Hepatocyte (in vitro differentiated cells): ENCODE data around the gene PLA1A. TPM values are rescaled to one million over a fixed set of nuclear protein-coding genes. Genes with fewer than 3 reads are reported as not detected.
"Not testable (repeated sequence)": the region's sequence is repeated elsewhere in the genome, so short reads cannot be mapped to it uniquely, and the experiment has no call there.

Source experiments
- DNase-seq: peaks from one replicate; pipeline ENCODE4 v3.0.0-alpha.2; 2016; ENCODE audit warnings: low spot score
- H2AFZ ChIP-seq: fragments of 200-600 bp; sonication (generic); 2 replicates; pipeline ENCODE4 v1.6.0; 2016; ENCODE audit warnings: antibody characterized with exemption, mild to moderate bottlenecking
- H3K27ac ChIP-seq: fragments of 200-600 bp; sonication (generic); 2 replicates; pipeline ENCODE4 v1.5.1; 2016; ENCODE audit warnings: mild to moderate bottlenecking
- H3K27me3 ChIP-seq: fragments of 200-600 bp; sonication (generic); 2 replicates; pipeline ENCODE4 v1.6.1; 2016
- H3K36me3 ChIP-seq: fragments of 200-600 bp; sonication (generic); replicated peaks from 2 replicates; pipeline ENCODE4 v1.5.1; 2016; ENCODE audit warnings: low read depth; ENCODE audit not compliant: insufficient read depth
- H3K4me1 ChIP-seq: fragments of 200-600 bp; sonication (generic); 2 replicates; pipeline ENCODE4 v1.5.1; 2016; ENCODE audit warnings: mild to moderate bottlenecking, moderate library complexity; ENCODE audit not compliant: insufficient read depth
- H3K4me2 ChIP-seq: fragments of 200-600 bp; sonication (generic); 2 replicates; pipeline ENCODE4 v1.6.0; 2016
- H3K4me3 ChIP-seq: fragments of 200-600 bp; sonication (generic); 2 replicates; pipeline ENCODE4 v1.5.1; 2016; ENCODE audit warnings: mild to moderate bottlenecking
- H3K79me2 ChIP-seq: fragments of 200-600 bp; sonication (generic); 2 replicates; pipeline ENCODE4 v1.6.0; 2017; ENCODE audit warnings: mild to moderate bottlenecking
- H3K9me2 ChIP-seq: fragments of 200-600 bp; sonication (generic); replicated peaks from 2 replicates; pipeline ENCODE4 v1.6.0; 2017; ENCODE audit warnings: mild to moderate bottlenecking; ENCODE audit not compliant: insufficient read depth
- H3K9me3 ChIP-seq: fragments of 200-600 bp; sonication (generic); 2 replicates; pipeline ENCODE4 v1.5.1; 2016; ENCODE audit warnings: low read depth, mild to moderate bottlenecking
- H4K20me1 ChIP-seq: fragments of 200-600 bp; sonication (generic); 2 replicates; pipeline ENCODE4 v1.6.0; 2016; ENCODE audit warnings: mild to moderate bottlenecking; ENCODE audit not compliant: insufficient read depth, poor library complexity, severe bottlenecking
- CTCF ChIP-seq: fragments of 200-600 bp; sonication (generic); IDR thresholded peaks from 2 replicates; pipeline ENCODE4 v1.5.1; 2016; ENCODE audit warnings: antibody characterized with exemption, mild to moderate bottlenecking; ENCODE audit not compliant: poor library complexity
- EZH2 ChIP-seq: fragments of 200-600 bp; sonication (generic); IDR thresholded peaks from 2 replicates; pipeline ENCODE4 v1.6.1; 2016; ENCODE audit warnings: antibody characterized with exemption, mild to moderate bottlenecking, borderline replicate concordance
- EZH2phosphoT487 ChIP-seq: fragments of 200-600 bp; sonication (generic); IDR thresholded peaks from one replicate; pipeline ENCODE4 v1.6.1; 2018; ENCODE audit warnings: antibody characterized with exemption, mild to moderate bottlenecking, low read depth, moderate library complexity; ENCODE audit not compliant: unreplicated experiment, severe bottlenecking
- WGBS: methylation state at CpG from one replicate; pipeline ENCODE4 v1.1.6; 2016; ENCODE audit warnings: low lambda C conversion rate; ENCODE audit errors: missing lambda C conversion rate; 5-methylcytosine and 5-hydroxymethylcytosine counted together
- polyA plus RNA-seq: library from polyadenylated mRNA; unstranded; fragments of >200 nt; fragmentation: Nextera tagmentation; extraction: Ambion mirVana; gene quantifications from 2 replicates; pipeline ENCODE4 v1.2.1, GENCODE V29; 2016
- total RNA-seq: library from RNA; depleted of rRNA; stranded (reverse); fragments of >200 nt; gene quantifications from 2 replicates; pipeline ENCODE4 v1.2.3, GENCODE V29; 2014

The PLA1A gene
- total and polyA plus RNA-seq, 2 experiments from 2014 or later = 2.6 to 3.3 TPM

DNA sequence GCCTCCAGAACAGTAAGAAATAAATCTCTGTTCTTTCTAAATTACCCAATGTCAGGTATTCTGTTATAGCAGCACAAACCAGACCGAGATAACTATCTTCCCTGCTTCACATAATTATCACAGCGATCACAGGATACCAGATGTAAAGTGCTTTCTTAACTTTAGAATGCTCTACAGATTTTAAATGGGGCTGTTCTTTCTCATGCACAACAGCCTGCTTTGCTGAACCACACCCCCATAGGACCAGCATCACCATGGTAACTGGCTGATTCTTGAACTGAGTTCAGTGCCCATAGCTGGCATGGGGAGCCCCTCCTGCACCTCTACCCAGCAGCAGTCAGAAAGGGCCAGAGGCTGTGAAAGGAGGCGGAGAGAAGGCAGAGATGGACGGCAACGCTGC lies 46.1 kb upstream of the PLA1A start:
- H4K20me1 ChIP-seq = no peaks in the 10 kb centered on the region
- DNase-seq = no peak
- no peaks in the 10 kb centered on the region for H3K27me3 ChIP-seq
- H3K27ac ChIP-seq = no peak overlapping the region
- WGBS = 77% methylated on average over 5 of the region's 5 CpGs
- no peak overlapping the region for H3K4me3 ChIP-seq
- no peak for TF ChIP-seq EZH2
- no peak for TF ChIP-seq EZH2phosphoT487
- no peak for TF ChIP-seq CTCF
- H3K9me2 ChIP-seq = no peaks in the 10 kb centered on the region
- H3K79me2 ChIP-seq = no peaks in the 10 kb centered on the region
- no peaks in the 10 kb centered on the region for H3K9me3 ChIP-seq
- no peak overlapping the region for H3K4me2 ChIP-seq
- H3K36me3 ChIP-seq = no peaks in the 10 kb centered on the region
- H3K4me1 ChIP-seq = no peaks in the 10 kb centered on the region
- no peak overlapping the region for H2AFZ ChIP-seq

GRCh38 chr3:119552928-119553327 lies 44.8 kb upstream of the PLA1A start:
- WGBS = 97% methylated on average over 6 of the region's 6 CpGs
- not testable (repeated sequence) for H3K27me3 ChIP-seq, H3K9me3 ChIP-seq

DNA sequence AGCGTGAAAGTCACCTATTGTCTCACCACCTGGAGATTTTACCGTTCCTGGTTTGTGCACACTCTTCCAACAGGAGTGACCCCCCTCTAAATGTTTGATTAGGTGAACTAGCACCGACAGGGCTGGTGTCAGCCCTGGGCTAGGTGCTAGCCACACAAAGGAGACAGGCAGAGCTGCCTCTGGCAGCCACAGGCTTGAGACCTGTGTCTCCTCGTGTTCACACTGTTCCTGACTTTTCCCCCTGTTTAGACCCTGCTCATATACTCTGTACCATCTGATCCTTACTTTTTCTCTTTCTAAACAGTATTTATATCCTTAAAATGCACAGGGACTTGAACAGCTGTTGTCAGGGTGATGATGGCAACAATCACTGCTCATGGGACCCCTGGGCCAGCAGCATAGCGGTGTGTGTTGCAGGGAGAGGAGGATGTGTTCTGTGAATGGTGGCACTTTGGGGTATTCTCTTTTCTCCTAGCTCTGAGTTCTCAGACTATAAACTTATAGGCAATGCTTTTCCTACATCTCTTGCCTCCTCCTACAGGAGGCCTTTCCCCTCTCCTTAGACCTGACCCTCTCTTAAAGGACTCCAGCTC lies 43.8 kb upstream of the PLA1A start:
- Histone ChIP-seq H3K4me1 (no peaks in the 10 kb centered on the region), H3K79me2 (no peaks in the 10 kb centered on the region), H3K9me3 (no peaks in the 10 kb centered on the region), H3K9me2 (no peaks in the 10 kb centered on the region), H3K4me2 (no peak overlapping the region), H3K36me3 (no peaks in the 10 kb centered on the region), H3K27me3 (no peaks in the 10 kb centered on the region), H4K20me1 (no peaks in the 10 kb centered on the region), H3K4me3 (no peak overlapping the region), H3K27ac (no peak overlapping the region), H2AFZ (no peak overlapping the region)
- 67% methylated on average over 5 of the region's 5 CpGs for WGBS
- no peak for DNase-seq
- TF ChIP-seq EZH2 = no peak
- no peak for TF ChIP-seq CTCF
- no peak for TF ChIP-seq EZH2phosphoT487

More at GRCh38 chr3:119552928-119553327, 44.8 kb upstream of the PLA1A start:
- not testable (repeated sequence) for H3K4me3 ChIP-seq, H4K20me1 ChIP-seq, H3K4me1 ChIP-seq, H3K4me2 ChIP-seq, DNase-seq, H3K9me2 ChIP-seq, H3K36me3 ChIP-seq, H3K79me2 ChIP-seq, H3K27ac ChIP-seq, H2AFZ ChIP-seq

DNA sequence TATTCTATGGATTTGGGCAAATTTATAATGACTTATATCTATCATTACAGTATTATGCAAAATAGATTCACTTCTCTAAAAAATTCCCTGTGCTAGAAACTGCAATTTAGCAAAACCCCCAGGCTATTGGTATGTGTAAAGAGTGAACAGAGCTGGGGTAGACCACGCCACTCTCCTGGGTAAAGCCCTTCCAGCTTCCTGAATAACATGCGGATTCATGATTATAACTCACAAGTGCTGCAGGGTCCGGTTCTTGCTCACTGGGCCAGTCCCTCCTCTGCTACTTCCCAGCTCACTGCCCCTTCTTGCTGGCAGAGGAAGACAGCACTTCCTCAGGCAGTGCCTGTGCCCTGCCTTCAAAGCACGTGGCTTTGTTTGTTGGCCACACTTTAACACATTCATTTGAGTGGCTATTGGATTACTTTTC lies 42.4 kb upstream of the PLA1A start:
- no peaks in the 10 kb centered on the region for H3K9me2 ChIP-seq
- no peak overlapping the region for H3K27ac ChIP-seq
- H4K20me1 ChIP-seq = no peaks in the 10 kb centered on the region
- no peaks in the 10 kb centered on the region for H3K36me3 ChIP-seq
- H3K4me2 ChIP-seq = no peak overlapping the region
- H3K9me3 ChIP-seq = no peaks in the 10 kb centered on the region
- H2AFZ ChIP-seq = no peak overlapping the region
- H3K79me2 ChIP-seq = no peaks in the 10 kb centered on the region
- no peaks in the 10 kb centered on the region for H3K4me1 ChIP-seq
- no peak overlapping the region for H3K4me3 ChIP-seq
- TF ChIP-seq EZH2 (no peak), CTCF (no peak), EZH2phosphoT487 (no peak)
- no peak for DNase-seq
- H3K27me3 ChIP-seq = no peaks in the 10 kb centered on the region
- 74% methylated on average over 4 of the region's 4 CpGs for WGBS
